Measurements from ENCODE around the gene CAMKK2. TPM values are rescaled to one million over a fixed set of nuclear protein-coding genes. Genes with fewer than 3 reads are reported as not detected.

CAMKK2 gene
- total and polyA plus RNA-seq, 4 donors: 10.5 to 26.0 (median 20.5) TPM

GRCh38 chr12:121274036-121274763, 22.3 kb downstream of the CAMKK2 start:
- TF ChIP-seq ZBTB33 (IDR thresholded peaks at IDR 0.05) (no peak), TAF1 (conservative IDR thresholded peaks at IDR 0.05) (no peak), HNF4A (conservative IDR thresholded peaks at IDR 0.05) (no peak), MAX (IDR thresholded peaks at IDR 0.05) (no peak), EGR1 (IDR thresholded peaks at IDR 0.05; ENCODE audit: low read depth in 2 of 2) (no peak), GABPA (IDR thresholded peaks at IDR 0.05 in 1 of 2, conservative IDR thresholded peaks at IDR 0.05 in 1 of 2) (no peak), HNF4G (IDR thresholded peaks at IDR 0.05) (no peak), RAD21 (IDR thresholded peaks at IDR 0.05) (no peak), FOXA1 (IDR thresholded peaks at IDR 0.05) (no peak)
- peaks cover 13 to 28% (median 16%) of the 10 kb centered on the region in 4 donors for H3K36me3 ChIP-seq (ENCODE audit: control insufficient read depth in 4 of 4, insufficient read depth in 3 of 4, low read depth in 1 of 4, low read length in 3 of 4)
- no peaks in the 10 kb centered on the region for H3K27me3 ChIP-seq (ENCODE audit: control insufficient read depth in 4 of 4, insufficient read depth in 4 of 4, low read length in 3 of 4)
- H3K4me1 ChIP-seq (ENCODE audit: control insufficient read depth in 4 of 4, insufficient read depth in 4 of 4, low read length in 3 of 4): peaks cover 0 to 7% (median 3%) of the 10 kb centered on the region in 4 donors
- no peak overlapping the region for H3K9ac ChIP-seq (ENCODE audit: low read depth in 1 of 2, low read length in 2 of 2)
- no peak overlapping the region for H3K4me3 ChIP-seq (ENCODE audit: low read depth in 1 of 3, low read length in 3 of 3)
- no peak overlapping the region for H3K27ac ChIP-seq (ENCODE audit: low read depth in 1 of 2, low read length in 2 of 2)
- WGBS: 97% methylated on average over 35 of the region's 35 CpGs
- no peak for DNase-seq (ENCODE audit: low spot score)
- H3K9me3 ChIP-seq (ENCODE audit: control insufficient read depth in 4 of 4, low read length in 3 of 4): no peaks in the 10 kb centered on the region

- DNase-seq (ENCODE audit: low spot score): no peak
- H3K4me3 ChIP-seq (ENCODE audit: low read depth in 1 of 3, low read length in 3 of 3): no peak overlapping the region
- 97% methylated on average over 14 of the region's 14 CpGs for WGBS
- no peak overlapping the region for H3K9ac ChIP-seq (ENCODE audit: low read depth in 1 of 2, low read length in 2 of 2)
- TF ChIP-seq EGR1 (IDR thresholded peaks at IDR 0.05; ENCODE audit: low read depth in 2 of 2) (no peak), FOXA1 (IDR thresholded peaks at IDR 0.05) (no peak), RXRA (IDR thresholded peaks at IDR 0.05) (no peak), CTCF (IDR thresholded peaks at IDR 0.05; ENCODE audit: low read depth, low read length, missing input control) (no peak), HNF4A (conservative IDR thresholded peaks at IDR 0.05) (no peak), FOXA2 (IDR thresholded peaks at IDR 0.05) (no peak), RAD21 (IDR thresholded peaks at IDR 0.05) (no peak), SP1 (IDR thresholded peaks at IDR 0.05) (no peak), GABPA (IDR thresholded peaks at IDR 0.05 in 1 of 2, conservative IDR thresholded peaks at IDR 0.05 in 1 of 2) (no peak), YY1 (IDR thresholded peaks at IDR 0.05) (no peak), REST (IDR thresholded peaks at IDR 0.05) (no peak), TAF1 (conservative IDR thresholded peaks at IDR 0.05) (no peak)
- H3K36me3 ChIP-seq (ENCODE audit: control insufficient read depth in 4 of 4, insufficient read depth in 3 of 4, low read depth in 1 of 4, low read length in 3 of 4): peaks cover 16 to 35% (median 22%) of the 10 kb centered on the region in 4 donors
- no peak overlapping the region for H3K27ac ChIP-seq (ENCODE audit: low read depth in 1 of 2, low read length in 2 of 2)
- no peaks in the 10 kb centered on the region for H3K9me3 ChIP-seq (ENCODE audit: control insufficient read depth in 4 of 4, low read length in 3 of 4)
- no peaks in the 10 kb centered on the region for H3K4me1 ChIP-seq (ENCODE audit: control insufficient read depth in 4 of 4, insufficient read depth in 4 of 4, low read length in 3 of 4)
- H3K27me3 ChIP-seq (ENCODE audit: control insufficient read depth in 4 of 4, insufficient read depth in 4 of 4, low read length in 3 of 4): no peaks in the 10 kb centered on the region
Observed at GRCh38 chr12:121273364-121273896, 23.1 kb downstream of the CAMKK2 start.

Data from liver (tissue), 9 donors.